ENCODE results near the gene GRIA4.
"Not testable (repeated sequence)": the region's sequence is repeated elsewhere in the genome, so short reads cannot be mapped to it uniquely, and the experiment has no call there.

The GRIA4 gene

DNA sequence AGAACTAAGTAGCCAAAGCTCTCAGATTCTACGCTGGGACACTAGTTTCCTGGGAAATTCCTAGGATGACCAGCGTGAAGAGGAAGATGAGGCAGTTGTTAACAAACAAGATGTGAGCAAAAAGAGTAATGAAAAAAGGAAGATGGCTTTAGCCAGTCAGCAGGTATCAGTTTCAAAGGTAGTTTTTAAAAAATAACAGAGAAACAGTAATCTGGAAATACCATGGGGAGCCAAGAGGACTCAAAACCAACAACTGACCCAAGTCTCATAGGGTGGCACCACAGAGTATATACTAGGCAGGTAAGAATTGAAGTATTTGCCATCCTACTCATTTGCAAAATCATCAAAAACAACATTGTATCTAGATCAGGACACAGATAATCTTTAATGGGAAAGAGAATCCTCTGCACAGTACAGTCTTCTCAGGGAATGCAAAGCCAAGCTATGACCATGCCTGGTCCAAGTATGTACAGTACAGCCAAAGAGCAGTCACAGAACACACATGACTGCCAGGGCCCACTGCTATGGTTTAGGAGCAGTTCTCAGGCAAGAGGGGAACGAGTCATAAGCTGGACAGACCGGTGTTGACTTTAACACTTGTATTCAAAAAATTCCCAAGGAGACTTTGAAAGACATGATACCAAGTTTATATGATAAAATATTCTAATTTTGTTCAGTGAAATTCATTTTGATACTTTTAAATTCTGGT is 391.6 kb downstream of the GRIA4 start:
- DNase-seq (ENCODE audit: low read depth), result no peak

DNA sequence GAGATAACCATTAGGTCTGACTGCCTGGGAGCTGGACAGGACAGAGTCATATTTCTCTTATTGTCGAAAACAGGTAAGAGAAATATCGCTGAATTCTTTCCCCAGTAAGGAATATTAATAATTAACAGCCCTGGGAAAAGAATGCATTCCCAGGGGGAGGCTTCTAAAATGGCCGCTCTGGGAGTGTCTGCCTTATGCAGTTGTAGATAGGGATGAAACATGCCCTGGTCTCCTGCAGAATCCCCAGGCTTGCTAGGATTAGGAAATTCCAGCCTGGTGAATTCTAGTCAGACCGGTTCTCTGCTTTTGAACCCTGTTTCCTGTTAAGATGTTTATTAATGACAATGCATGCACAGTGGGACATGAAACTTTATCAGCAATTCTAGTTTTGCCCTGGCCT is 393.2 kb downstream of the GRIA4 start:
- DNase-seq (ENCODE audit: low read depth), result not testable (repeated sequence)

DNA sequence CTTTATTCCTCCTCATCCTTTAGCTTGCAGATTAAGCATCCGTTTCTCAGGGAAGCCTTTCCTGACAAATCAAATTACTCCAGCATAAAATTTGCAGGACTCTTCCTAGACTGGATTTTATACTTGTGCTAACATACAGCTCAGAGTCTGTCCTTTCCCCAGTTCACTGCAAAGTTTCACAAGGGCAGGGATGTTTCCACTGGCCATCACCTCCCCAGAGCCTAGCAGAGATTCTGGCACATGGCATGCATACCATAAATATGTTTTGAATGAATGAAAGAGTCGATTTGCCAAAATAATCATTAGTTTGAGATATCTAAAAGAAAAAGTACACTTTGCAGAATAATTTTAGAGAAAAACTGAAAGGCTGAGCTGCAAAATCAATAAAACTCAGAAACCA is 401.6 kb downstream of the GRIA4 start:
- no peak for DNase-seq (ENCODE audit: low read depth)

DNA sequence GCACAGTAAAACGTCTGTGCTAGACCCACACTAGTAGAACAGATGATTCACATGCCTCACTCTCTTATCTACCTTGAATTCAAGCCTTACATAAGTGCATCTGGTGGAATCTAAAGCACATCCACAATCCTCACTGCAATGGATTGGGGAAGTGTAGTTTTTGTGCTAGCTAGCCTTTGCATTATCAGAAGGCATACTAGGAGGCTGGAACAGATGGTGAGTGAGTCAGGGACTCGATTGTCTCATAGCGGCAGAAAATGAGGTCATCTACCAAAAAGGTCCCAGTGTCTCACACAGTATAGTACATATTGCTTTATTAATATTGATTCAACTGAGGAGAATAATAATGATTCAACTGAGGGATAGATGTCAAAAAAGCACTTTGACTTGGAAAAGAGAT is 402.9 kb downstream of the GRIA4 start:
- no peak for DNase-seq (ENCODE audit: low read depth)

DNA sequence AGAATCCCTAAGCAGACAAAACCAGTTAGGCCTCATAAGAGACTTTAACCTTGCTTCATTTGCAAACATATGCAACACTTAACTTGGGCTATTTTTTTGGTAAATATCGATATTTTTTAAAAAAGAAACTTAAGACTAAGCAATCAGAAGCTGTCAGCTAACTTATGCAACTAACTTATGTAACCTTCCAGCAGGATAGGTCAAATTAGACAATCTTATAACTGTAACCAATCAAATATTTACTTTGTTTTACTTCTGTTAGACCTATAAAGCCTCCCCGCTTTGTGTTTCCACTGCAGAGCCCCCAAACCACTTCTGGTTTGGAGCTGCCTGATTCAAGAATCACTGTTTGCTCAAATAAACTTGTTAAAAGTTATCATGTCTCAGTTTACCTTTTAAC is 404.2 kb downstream of the GRIA4 start:
- no peak for DNase-seq (ENCODE audit: low read depth)

DNA sequence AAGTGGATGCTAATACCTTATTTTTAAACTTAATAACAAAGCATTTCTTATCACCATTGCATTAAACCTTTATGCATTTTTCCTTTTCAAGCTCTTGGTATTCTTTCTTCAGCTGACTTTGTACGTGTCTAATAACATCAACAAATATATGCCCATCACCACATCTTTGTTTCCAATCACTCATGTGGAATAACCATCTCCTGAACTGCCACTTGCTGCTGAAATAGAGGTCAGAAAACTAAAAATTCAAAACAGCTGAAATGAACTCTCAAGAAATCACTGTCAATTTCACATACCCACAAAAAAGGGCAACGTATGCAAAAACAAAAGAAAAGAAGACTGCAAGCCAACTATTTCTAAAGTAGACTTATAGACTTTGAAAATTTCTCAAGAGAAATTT is 404.7 kb downstream of the GRIA4 start:
- DNase-seq (ENCODE audit: low read depth), result no peak

DNA sequence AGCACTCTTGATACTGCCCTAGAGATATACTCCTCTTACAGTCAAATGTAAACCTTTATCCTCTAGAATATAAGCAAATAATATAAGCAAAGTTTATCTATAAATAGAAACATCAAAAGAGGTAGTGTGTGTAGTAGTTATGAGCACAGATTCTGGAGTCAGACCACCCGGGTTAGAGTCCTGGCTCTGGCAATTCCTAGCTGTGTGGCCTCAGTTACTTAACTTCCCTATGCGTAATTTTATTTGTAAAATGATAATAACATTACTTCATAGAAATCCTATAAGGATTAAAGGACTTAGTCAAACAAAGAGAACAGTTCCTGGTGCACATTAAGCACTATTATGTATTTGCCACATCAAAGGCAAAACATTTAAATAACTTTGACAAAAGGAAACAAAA is 405.2 kb downstream of the GRIA4 start:
- no peak for DNase-seq (ENCODE audit: low read depth)

DNA sequence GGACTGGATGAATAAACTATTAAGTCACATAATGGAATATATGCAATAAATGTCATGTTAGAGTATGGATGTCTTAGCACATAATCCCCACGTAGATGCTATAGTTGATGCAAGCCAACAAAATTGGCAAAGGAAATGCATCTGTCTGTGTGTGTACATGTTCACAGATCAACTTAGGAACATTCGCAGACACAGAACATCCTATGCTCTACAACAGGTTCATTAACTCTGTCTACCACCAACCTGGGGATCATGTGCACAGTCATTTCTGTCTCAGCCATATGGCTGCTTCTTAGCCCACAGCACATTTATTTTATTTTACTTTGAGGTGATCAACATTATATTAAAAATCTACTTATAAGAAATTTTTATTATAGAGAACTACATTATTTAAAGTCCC is 407.2 kb downstream of the GRIA4 start:
- no peak for DNase-seq (ENCODE audit: low read depth)

DNA sequence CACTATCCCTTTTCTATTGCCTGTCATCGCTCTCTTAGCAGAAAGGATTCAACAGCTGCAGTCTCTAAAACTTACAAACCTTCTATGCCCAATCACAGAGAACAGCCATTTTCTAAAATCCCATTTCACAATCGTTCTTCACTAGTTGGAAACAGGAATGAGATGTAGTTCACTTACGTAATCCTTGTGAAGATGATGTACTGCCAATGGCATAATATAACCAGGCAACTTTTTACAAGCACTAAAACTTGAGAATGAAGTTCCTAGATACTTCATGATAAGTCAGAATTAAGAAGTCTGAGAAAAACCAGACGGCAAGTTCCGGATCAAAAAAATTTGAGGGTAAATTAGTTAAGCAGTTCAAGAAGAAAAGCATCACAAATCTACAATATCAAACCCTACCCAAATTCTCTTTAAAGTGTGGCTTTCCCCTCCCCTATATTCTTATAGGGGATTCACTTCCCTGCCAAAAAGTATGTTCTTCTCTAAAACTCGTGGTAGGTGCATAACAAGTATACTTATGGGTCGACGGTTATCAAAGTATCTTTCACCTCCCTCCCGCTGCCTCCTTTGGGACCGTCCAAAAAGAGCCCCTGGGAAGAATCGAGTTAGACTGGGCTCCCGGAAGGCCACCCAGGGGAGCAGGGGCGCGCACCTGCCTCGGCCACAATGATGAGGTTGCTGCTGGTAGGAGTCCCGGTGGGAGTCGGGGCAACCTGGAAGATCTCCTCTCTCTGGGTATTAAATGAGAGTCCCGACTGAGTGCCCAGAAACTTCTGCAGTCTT is 411.5 kb downstream of the GRIA4 start:
- DNase-seq (ENCODE audit: low read depth), result no peak

DNA sequence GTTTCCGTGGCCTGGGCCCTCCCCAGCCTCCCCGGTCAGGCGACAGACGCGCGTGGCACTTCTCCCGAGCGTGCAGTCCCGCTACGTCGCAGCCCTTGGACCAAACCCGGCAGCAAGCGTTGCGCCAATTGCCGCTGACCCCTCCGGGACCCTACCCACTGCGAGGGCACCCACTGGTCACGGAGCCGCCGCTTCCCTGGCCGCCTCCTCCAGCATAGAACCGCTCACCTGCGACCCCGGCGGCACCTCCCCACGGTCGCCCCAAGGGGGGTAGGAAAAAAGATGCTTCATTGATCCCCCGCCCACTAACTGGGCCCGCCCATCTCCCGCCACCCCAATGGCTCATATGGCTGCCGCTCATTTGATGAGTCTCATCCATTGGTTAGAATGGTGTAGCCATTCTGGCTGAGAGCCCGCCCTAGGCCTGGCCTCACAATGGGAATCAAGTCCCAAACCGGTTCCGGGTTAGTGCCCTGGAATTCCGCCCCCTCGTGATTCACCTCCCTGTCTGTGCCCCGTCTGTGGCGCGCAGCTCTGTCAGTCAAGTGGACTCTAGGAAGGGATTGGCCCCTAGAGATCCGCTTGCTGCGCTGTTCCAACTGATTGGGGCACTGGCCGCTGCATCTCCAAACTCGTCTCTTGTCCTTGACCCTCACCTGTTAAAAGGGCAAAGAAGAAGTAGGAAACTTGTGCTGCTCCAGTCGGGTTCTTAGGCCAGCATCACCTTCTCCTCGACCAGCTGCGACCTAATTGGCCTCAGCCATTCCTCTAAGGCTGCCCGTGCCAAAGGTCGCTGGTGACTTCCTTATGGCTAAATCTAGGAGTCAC is 412.3 kb downstream of the GRIA4 start, which contains the start of gene MSANTD4:
TSS of gene MSANTD4 (minus strand) at position 274 of the 828 bp plus-strand sequence. CDS start 11,323 bp downstream, outside the sequence.
- peak; percentile 90 for DNase-seq (ENCODE audit: low read depth)

DNA sequence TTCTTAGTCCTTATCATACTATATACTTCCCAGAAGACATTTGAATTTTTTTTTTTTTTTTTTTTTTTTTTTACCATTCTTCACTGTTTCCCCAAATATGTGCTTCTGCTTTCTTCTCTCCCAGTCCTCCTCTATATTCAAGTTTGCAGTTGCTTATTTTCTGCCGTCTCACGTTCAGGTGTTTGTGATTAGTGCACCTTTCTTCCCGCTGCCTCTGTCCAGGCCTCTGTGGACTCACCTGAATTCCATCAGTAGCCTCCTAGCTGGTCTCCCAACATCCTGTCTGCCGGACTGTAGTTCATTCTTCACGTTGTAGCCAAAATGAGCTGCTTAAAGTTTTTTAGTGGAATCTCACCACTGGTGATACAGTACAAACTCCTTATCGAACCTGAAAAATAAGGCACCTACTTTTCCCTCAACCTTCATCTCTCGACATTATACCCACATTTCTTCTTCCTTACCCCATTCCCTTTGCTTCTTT is 413.0 kb downstream of the GRIA4 start:
- no peak for DNase-seq (ENCODE audit: low read depth)

DNA sequence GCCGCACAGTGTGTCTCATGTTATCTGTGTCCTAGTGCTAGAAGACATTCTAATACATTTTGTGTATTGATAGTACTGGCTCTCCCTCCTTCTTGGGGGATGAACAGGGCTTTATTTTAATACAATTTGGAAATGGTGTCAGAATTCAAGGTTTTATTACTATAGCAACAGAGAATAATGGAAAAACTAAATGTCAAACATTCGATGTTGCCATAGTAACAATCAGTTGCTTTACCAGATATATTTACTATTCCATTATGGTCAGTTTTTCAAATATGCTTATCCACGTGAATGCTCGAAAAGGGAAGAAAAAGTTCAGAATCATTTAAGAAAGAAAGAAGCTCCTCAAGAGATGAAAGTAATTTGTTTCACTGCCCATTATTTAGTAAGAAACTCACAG is 420.7 kb downstream of the GRIA4 start:
- no peak for DNase-seq (ENCODE audit: low read depth)

DNA sequence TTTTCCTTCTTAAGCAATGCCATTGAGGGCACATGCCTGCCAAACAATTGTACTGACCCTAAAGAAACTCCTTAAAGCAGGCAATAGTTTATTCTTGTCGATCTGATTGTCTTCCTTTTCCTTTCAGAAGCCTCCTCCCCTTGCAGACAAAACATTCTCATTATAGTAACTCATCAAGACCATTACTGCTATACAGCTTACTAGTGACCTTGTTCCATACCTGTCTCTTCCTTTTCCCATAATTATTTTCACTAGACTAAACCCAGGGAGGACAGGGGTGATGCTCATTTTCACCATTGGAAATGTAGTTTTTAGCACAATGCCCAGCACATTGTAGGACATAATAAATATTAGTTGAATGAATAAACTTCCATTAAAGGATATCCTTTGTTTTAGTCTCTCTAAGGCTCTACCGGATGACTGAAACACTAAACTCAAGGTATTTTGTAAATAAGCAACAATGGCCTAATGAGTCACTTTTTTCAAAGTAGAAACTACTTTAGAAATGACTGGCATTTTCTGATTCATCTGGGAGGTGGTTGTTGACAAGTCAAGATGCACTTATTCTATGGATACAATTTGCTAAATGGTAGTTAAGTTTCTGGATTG is 421.4 kb downstream of the GRIA4 start:
- no peak for DNase-seq (ENCODE audit: low read depth)
